Measurements from ENCODE around the gene IFIT3. TPM values are rescaled to one million over a fixed set of nuclear protein-coding genes. Genes with fewer than 3 reads are reported as not detected.
A peak's percentile ranks its signal among the peaks of the same experiment; 100 is the strongest.

Gene IFIT3
- total RNA-seq, 1 donor from 2014 or later: 7.4 TPM

DNA sequence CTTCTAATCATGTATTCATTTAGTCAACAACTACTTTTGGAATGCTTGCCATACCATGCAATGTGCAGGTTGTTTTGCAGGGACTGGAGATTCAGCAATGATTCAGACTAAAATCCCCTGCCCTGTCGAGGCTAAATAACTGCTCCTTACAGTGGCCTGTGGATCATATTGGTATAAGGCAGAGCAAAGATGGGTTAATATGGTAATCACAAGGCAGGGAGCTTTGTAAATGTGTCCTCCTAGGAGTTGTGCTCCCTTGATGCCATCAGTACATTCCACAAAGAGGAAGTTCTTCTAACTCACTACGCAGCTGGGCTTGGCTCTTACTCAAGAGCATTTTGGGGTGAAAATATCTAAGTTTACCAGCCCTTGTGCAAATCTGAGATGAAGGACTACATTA is 26.6 kb upstream of the IFIT3 start:
- peaks cover 7% of the 10 kb centered on the region for H3K9me3 Mint-ChIP-seq (ENCODE audit: low read depth)
- H3K36me3 Mint-ChIP-seq (ENCODE audit: low read depth): no peaks in the 10 kb centered on the region
- no peak for DNase-seq (ENCODE audit: low spot score)
- peaks cover 36% of the 10 kb centered on the region for H3K4me1 Mint-ChIP-seq (ENCODE audit: low read depth)
- H3K4me3 Mint-ChIP-seq (ENCODE audit: unreplicated experiment): peak overlapping the region; percentile 64
- peak overlapping the region; percentile 98 for H3K27ac Mint-ChIP-seq (ENCODE audit: unreplicated experiment)
- TF ChIP-seq, protein P1, sequence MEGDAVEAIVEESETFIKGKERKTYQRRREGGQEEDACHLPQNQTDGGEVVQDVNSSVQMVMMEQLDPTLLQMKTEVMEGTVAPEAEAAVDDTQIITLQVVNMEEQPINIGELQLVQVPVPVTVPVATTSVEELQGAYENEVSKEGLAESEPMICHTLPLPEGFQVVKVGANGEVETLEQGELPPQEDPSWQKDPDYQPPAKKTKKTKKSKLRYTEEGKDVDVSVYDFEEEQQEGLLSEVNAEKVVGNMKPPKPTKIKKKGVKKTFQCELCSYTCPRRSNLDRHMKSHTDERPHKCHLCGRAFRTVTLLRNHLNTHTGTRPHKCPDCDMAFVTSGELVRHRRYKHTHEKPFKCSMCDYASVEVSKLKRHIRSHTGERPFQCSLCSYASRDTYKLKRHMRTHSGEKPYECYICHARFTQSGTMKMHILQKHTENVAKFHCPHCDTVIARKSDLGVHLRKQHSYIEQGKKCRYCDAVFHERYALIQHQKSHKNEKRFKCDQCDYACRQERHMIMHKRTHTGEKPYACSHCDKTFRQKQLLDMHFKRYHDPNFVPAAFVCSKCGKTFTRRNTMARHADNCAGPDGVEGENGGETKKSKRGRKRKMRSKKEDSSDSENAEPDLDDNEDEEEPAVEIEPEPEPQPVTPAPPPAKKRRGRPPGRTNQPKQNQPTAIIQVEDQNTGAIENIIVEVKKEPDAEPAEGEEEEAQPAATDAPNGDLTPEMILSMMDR (IDR thresholded peaks at IDR 0.05): no peak
- H3K27me3 Mint-ChIP-seq (ENCODE audit: low read depth): no peaks in the 10 kb centered on the region

DNA sequence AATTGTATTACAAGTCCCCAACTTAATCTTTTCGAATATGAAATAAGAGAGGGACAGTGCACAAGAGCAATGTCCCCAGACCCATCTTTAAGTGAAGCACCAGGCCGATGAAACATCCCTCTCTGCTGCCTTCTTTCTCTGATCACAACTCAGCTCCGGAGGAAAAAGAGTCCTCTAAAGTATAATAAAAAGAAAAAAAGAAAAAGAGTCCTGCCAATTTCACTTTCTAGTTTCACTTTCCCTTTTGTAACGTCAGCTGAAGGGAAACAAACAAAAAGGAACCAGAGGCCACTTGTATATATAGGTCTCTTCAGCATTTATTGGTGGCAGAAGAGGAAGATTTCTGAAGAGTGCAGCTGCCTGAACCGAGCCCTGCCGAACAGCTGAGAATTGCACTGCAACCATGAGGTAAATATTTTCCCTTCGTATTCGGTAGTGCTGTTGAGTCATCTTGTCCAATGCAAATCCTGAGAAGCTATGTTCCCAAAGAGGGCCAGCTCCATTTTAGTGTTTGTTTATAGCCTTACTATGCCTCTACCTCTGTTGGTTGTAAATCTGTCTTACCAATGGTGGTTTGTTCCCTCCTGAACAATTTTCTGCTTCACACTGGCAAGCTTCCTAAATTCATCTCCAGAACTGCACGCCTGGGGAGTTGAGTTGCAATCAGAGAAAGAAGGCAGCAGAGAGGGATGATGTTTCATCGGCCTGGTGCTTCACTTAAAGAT is 25.9 kb upstream of the IFIT3 start, which contains the start of gene IFIT2:
IFIT2 (plus strand) TSS at position 326 of the 725 bp plus-strand sequence; CDS start at position 404, 78 bp downstream.
- Mint-ChIP-seq H3K4me1 (ENCODE audit: low read depth) (peaks cover 33% of the 10 kb centered on the region), H3K9me3 (ENCODE audit: low read depth) (peaks cover 7% of the 10 kb centered on the region), H3K4me3 (ENCODE audit: unreplicated experiment) (peak within 1 kb of the TSS; percentile 64), H3K27me3 (ENCODE audit: low read depth) (no peaks in the 10 kb centered on the region), H3K36me3 (ENCODE audit: low read depth) (no peaks in the 10 kb centered on the region), H3K27ac (ENCODE audit: unreplicated experiment) (peak within 1 kb of the TSS; percentile 98)
- TF ChIP-seq, protein P1 (IDR thresholded peaks at IDR 0.05): no peak
- no peak for DNase-seq (ENCODE audit: low spot score)

DNA sequence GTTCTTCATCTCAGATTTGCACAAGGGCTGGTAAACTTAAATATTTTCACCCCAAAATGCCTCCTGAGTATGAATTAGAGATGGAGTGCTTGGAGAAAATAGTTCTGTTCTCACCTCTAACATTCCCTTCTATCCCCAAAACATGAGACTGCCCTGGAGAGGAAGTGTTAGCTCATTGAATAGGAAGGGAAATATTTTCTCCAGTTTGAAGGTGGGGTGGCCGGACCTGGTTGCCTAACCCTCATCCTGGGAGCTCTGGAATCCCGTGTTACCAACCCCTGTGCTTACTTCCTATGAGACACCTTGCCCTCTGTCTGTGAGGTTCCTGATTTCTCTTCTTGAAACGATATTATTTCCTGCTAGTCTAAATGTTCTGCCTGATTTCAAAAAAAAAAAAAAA is 25.2 kb upstream of the IFIT3 start:
- Mint-ChIP-seq H3K27ac (ENCODE audit: unreplicated experiment) (peak overlapping the region; percentile 98), H3K4me1 (ENCODE audit: low read depth) (peaks cover 41% of the 10 kb centered on the region), H3K36me3 (ENCODE audit: low read depth) (no peaks in the 10 kb centered on the region), H3K27me3 (ENCODE audit: low read depth) (no peaks in the 10 kb centered on the region), H3K4me3 (ENCODE audit: unreplicated experiment) (peak overlapping the region; percentile 64), H3K9me3 (ENCODE audit: low read depth) (peaks cover 7% of the 10 kb centered on the region)
- DNase-seq (ENCODE audit: low spot score): no peak
- TF ChIP-seq, protein P1 (IDR thresholded peaks at IDR 0.05): no peak

DNA sequence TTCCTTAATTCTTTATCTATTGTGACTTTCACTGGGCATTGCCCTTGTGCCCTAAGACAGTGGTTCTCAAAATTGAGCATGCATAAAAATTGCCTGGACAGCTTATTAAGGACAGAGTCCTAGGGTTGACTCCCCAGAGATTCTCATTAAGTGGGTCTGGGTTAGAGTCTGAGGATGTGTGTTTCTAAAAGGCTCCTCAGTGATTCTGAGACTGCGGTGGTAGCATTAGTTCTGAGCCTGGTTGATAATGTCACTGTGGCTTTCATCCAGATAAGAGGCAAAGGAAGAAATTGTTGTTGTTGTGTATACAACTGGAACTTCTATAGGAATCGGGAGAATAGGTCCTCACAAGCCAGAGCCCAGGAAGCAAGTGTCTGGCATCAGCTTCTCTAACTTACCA is 24.6 kb upstream of the IFIT3 start:
- Mint-ChIP-seq H3K27me3 (ENCODE audit: low read depth) (no peaks in the 10 kb centered on the region), H3K36me3 (ENCODE audit: low read depth) (no peaks in the 10 kb centered on the region), H3K4me3 (ENCODE audit: unreplicated experiment) (peak overlapping the region; percentile 64), H3K4me1 (ENCODE audit: low read depth) (peaks cover 42% of the 10 kb centered on the region), H3K27ac (ENCODE audit: unreplicated experiment) (peak overlapping the region; percentile 98), H3K9me3 (ENCODE audit: low read depth) (peaks cover 7% of the 10 kb centered on the region)
- TF ChIP-seq, protein P1 (IDR thresholded peaks at IDR 0.05): no peak
- DNase-seq (ENCODE audit: low spot score): no peak

DNA sequence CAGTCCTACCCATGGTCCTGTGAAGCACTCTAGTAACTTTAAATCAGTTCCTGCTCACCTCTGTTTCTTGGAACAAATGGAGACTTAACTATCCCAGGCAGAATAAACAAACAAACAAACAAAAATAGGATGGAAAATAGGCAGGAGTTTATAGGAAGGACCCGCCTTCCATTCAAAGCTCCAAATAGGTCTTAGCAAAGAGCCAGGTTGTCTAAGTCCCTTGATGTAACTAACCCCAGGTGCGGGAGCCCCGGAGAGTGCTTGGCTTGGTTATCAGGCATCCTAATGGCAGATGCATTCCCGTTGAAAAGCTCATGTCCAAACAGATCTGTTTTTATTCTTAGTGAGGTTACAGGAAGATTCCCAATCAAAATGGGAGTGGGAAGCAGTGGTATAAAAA is 23.8 kb upstream of the IFIT3 start:
- H3K4me3 Mint-ChIP-seq (ENCODE audit: unreplicated experiment): no peak overlapping the region
- peaks cover 42% of the 10 kb centered on the region for H3K4me1 Mint-ChIP-seq (ENCODE audit: low read depth)
- TF ChIP-seq, protein P1 (IDR thresholded peaks at IDR 0.05): no peak
- no peak for DNase-seq (ENCODE audit: low spot score)
- peaks cover under 1% of the 10 kb centered on the region for H3K36me3 Mint-ChIP-seq (ENCODE audit: low read depth)
- H3K9me3 Mint-ChIP-seq (ENCODE audit: low read depth): peaks cover 5% of the 10 kb centered on the region
- no peaks in the 10 kb centered on the region for H3K27me3 Mint-ChIP-seq (ENCODE audit: low read depth)
- no peak overlapping the region for H3K27ac Mint-ChIP-seq (ENCODE audit: unreplicated experiment)

Data from chondrocyte (in vitro differentiated cells).